ENCODE data around the gene CD177.
"Not testable (repeated sequence)": the region's sequence is repeated elsewhere in the genome, so short reads cannot be mapped to it uniquely, and the experiment has no call there.

CD177 gene

GRCh38 chr19:43353606-43354304 is at the start of gene CD177:
Gene CD177, plus strand, starts transcription at chr19:43353686. Its CDS starts 29 bp downstream, at chr19:43353715.
- DNase-seq (ENCODE audit: low spot score), result no peak

GRCh38 chr19:43305642-43306041 is 47.8 kb upstream of the CD177 start:
- no peak for DNase-seq (ENCODE audit: low spot score)

- DNase-seq (ENCODE audit: low spot score), result no peak
Measured at GRCh38 chr19:43306097-43306496, 47.4 kb upstream of the CD177 start.

GRCh38 chr19:43308244-43308815 is 45.2 kb upstream of the CD177 start:
- DNase-seq (ENCODE audit: low spot score), result no peak

GRCh38 chr19:43309466-43309865 is 44.0 kb upstream of the CD177 start:
- no peak for DNase-seq (ENCODE audit: low spot score)

GRCh38 chr19:43310221-43310620 is 43.3 kb upstream of the CD177 start:
- DNase-seq (ENCODE audit: low spot score), result no peak

- DNase-seq (ENCODE audit: low spot score), result no peak
Measured at GRCh38 chr19:43311256-43311655, 42.2 kb upstream of the CD177 start.

- no peak for DNase-seq (ENCODE audit: low spot score)
Measured at GRCh38 chr19:43311706-43312105, 41.8 kb upstream of the CD177 start.

- DNase-seq (ENCODE audit: low spot score), result no peak
Measured at GRCh38 chr19:43313711-43314495, 39.6 kb upstream of the CD177 start.

GRCh38 chr19:43315851-43316250 is 37.6 kb upstream of the CD177 start:
- no peak for DNase-seq (ENCODE audit: low spot score)

- DNase-seq (ENCODE audit: low spot score), result peak; percentile 80
Measured at GRCh38 chr19:43316591-43317319, 36.7 kb upstream of the CD177 start.

GRCh38 chr19:43318203-43318602 is 35.3 kb upstream of the CD177 start:
- peak; percentile 24 for DNase-seq (ENCODE audit: low spot score)

GRCh38 chr19:43318796-43319314 is 34.6 kb upstream of the CD177 start:
- DNase-seq (ENCODE audit: low spot score), result no peak

- no peak for DNase-seq (ENCODE audit: low spot score)
Measured at GRCh38 chr19:43320546-43320945, 32.9 kb upstream of the CD177 start.

- not testable (repeated sequence) for DNase-seq (ENCODE audit: low spot score)
Measured at GRCh38 chr19:43326761-43327160, 26.7 kb upstream of the CD177 start.

GRCh38 chr19:43328561-43328960 is 24.9 kb upstream of the CD177 start:
- not testable (repeated sequence) for DNase-seq (ENCODE audit: low spot score)

- DNase-seq (ENCODE audit: low spot score), result not testable (repeated sequence)
Measured at GRCh38 chr19:43329049-43329448, 24.4 kb upstream of the CD177 start.

- no peak for DNase-seq (ENCODE audit: low spot score)
Measured at GRCh38 chr19:43329989-43330388, 23.5 kb upstream of the CD177 start.

- DNase-seq (ENCODE audit: low spot score), result no peak
Measured at GRCh38 chr19:43330726-43331434, 22.6 kb upstream of the CD177 start.

GRCh38 chr19:43331435-43332010 is 22.0 kb upstream of the CD177 start:
- no peak for DNase-seq (ENCODE audit: low spot score)

All from RKO (cell line).